Stimulated activated CD8-positive, alpha-beta memory T cell treated with anti-CD3 and anti-CD28 coated beads, Interleukin-15, amount 100 ng/mL, for 24 hours (primary cell): Measurements from ENCODE around the gene PANK4.

ENCODE experiments used
- DNase-seq: peaks from one replicate; pipeline ENCODE4 v3.0.0-alpha.2; 2020; ENCODE audit warnings: low read depth

Gene PANK4

DNA sequence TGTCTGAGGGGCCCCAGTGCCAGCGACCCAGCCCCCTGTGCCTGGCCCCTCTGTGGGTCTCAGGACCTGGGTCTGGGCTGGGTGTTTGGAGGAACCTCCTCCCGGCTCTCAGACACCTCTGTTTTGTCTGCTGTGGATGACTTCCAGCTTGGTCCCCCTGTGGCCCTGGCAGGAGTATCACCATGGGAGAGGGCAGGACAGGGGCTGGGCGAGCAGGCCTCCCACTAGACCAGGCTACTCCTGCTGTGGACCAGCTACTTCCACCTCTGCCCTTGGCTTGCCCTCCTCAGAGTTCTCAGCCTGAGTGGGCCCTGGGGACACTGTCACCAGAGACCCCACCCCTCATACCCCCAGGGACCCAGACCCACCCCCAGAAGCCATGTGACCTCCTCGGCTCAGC is 28.5 kb downstream of the PANK4 start:
- DNase-seq, result no peak

DNA sequence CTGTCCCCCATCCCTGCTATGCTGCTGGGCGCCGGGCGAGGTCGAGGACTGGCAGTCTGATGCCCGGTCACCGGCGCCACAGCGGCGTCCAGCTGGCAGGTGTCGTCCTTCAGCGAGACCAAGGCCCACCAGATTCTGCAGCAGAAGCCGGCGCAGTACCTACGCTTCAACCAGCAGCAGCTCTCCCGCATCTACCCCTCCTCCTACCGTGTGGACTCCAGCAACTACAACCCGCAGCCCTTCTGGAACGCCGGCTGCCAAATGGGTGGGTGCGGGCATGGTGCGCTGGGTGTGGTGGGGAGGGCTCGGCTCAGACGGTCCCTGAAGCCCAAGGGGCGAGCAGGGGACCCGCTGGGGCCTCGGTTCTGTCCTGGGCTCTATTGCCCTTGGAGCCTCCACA is 29.6 kb downstream of the PANK4 start:
- no peak for DNase-seq

DNA sequence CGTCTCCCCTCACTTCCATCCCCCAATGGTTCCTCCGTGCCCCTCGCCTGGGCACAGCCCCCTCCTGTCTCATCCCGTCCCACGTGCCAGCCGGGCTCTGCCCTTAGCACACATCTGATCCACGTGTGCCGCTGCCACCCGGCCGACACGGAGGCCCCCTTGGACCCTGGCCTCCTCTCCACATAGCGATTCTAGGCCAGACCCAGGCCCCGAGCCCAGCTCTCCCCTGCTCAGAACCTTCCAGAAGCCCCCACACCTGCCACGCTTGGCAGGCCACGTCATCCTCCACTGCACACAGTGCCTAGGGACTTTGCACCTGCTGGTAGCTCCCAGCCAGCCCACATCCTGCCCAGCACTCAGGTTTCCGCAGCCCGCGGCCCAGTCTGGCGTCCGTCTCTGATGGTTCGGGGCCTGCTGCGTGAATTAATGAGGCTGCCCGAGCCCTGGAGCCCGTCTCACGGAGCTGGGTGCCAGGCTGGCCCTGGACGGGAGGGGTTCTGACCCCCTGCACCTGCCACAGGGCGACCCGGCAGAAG is 30.2 kb downstream of the PANK4 start:
- DNase-seq, result no peak

DNA sequence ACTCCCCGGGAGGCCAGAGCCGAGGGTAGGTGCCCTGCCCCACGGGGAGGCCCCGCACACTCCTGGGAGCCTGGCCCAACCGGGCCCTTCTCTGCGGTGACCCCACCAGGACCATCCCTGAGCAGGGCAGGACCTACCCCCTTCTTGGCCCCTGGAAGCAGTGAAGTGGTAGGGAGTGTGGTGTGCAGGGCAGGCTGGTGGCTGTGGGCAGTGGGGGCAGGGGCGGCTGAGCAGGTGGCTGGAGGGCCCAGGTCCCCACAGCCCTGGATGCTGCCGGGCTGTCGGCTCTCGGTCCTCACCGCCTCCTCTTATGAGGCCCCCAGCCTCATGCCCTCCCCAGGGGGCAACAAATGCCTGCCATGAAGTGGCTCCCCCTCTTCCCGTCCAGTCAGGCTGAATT is 30.9 kb downstream of the PANK4 start:
- DNase-seq, result no peak

DNA sequence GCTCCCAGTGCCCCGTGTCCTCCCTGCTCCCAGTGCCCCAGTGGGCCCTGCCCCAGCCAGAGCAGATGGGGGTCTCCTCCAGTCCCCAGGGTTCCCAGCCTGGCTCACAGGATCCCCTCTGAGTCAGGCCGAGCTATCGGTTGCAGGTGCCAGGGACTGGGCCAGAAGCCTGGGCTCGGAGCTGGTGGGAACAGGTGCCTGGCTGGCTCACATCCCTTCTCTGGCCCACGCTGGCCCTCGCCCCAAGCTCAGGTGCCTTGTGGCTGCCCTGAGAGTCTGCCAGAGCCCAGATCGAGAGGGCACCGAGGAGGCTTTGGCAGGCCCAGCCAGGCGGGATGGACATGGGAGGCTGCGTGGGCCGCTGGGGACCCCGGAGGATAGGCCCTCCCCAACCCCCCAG is 31.4 kb downstream of the PANK4 start:
- no peak for DNase-seq

DNA sequence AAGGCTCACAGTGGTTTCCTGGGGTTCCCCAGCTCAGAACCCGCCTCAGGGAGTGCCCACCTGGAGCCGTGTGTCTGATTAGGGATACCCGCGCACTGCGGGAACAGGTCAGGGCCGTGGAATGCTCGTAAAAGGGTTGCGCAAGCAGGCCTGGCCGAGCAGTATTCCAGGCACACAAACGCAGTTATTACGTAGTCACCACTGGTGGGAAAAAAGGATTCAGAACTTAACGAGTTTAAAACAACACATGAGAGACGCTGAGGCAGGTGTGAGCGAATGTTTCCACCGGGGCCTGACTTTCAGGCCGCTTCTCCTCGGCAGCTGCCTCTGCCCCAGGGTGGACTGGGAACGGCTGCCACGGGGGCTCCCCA is 32.1 kb downstream of the PANK4 start:
- no peak for DNase-seq

GRCh38 chr1:2493691-2494322 is 32.6 kb downstream of the PANK4 start:
- no peak for DNase-seq

GRCh38 chr1:2493218-2493617 is 33.2 kb downstream of the PANK4 start:
- DNase-seq, result no peak

GRCh38 chr1:2492091-2492490 is 34.3 kb downstream of the PANK4 start:
- DNase-seq, result no peak

DNA sequence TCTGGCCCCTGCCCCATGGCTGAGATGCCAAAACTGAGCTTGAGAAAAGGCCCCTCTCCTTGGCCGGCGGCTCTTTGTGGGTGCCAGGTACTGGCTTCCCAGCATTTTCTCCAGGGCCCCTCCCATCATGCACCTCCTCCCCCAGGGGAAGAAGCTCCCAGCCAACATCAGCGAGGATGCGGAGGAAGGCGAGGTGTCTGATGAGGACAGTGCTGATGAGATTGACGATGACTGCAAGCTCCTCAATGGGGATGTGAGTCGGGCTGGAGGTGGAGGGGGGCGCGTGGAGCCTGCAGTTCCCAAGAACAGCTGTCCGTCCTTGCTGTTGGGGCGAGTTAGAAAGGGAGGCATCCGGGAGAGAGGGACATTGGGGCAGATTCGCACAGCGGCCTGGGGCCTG is 36.8 kb downstream of the PANK4 start:
- DNase-seq, result no peak

DNA sequence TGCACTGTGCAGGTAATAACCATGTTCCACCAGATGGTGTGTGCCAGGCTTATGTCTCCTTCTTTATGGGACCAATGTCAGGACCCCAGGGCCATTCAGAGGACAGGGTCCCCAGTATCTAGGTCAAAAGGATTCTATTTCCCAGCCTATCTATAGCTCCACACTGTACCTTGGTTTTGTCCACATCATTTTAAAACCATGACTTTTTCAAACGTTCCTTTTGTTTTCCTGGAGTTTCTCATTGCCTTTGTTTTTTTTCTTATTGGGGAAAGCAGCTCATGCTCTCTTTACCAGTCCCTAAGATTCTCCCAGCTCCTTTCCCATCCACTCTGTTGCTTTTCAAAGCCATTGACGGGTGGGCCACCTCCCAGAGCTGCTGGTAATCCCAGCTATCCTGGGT is 37.7 kb downstream of the PANK4 start:
- no peak for DNase-seq

DNA sequence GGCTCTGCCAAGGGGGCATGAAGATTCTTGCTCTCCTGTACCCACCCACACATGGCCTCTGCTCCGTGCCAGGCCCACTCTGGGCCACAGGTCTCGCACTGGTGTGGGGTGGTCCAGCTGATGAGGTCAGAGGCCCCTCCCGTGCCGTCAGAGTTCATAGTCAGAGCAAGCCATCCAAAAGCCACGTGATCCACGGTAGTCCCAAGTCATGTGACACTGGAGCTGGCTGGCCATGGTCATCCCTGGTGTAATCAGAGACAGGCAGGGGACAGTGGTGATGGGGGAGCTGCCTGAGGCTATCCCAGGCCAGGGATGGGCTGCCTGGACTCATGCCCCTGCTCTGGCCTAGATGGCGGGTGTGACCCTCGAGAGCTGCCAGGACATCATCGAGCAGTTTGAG is 39.8 kb downstream of the PANK4 start:
- no peak for DNase-seq

DNA sequence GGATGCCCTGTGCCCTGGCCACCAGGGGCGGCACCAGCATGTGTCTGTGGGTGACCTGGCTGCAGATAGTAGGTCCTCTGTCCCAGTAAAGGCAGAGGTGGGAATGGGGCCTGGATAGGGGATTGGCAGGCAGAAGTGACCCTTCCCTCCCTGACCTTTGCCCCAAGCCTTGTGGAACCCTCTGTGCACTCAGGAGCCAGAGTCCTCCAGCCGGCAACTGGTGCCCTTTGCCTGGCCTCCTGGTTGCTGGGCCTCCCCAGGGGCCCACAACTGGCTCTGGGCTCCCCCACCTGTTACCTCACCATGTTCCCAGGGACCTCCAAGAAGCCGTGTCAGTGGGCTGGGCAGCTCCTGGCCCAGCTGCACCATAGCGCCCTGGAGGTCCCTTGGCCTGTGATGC is 40.4 kb downstream of the PANK4 start:
- no peak for DNase-seq

- no peak for DNase-seq
Measured at GRCh38 chr1:2483970-2484369, 42.4 kb downstream of the PANK4 start.

GRCh38 chr1:2483026-2483425 is 43.4 kb downstream of the PANK4 start:
- no peak for DNase-seq

GRCh38 chr1:2482588-2482987 is 43.8 kb downstream of the PANK4 start:
- no peak for DNase-seq

GRCh38 chr1:2481885-2482284 is 44.5 kb downstream of the PANK4 start:
- DNase-seq, result no peak

DNA sequence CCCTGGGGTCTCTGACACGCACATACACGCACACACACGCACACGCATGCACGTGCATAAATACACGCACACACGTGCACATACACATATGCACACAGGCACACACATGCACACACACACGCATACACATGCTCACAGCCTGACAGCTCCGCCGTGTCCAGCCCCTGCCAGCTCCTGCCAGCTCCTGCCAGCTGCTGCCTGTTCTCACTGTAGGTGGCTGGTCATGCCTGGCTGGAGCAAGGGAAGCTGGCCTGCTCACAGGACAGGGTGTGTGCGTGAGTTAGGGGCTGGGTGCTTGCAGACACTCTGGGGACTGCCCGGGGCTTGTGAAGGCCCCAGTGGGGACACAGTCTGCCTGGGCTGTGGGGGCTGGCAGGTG is 45.4 kb downstream of the PANK4 start:
- DNase-seq, result no peak

DNA sequence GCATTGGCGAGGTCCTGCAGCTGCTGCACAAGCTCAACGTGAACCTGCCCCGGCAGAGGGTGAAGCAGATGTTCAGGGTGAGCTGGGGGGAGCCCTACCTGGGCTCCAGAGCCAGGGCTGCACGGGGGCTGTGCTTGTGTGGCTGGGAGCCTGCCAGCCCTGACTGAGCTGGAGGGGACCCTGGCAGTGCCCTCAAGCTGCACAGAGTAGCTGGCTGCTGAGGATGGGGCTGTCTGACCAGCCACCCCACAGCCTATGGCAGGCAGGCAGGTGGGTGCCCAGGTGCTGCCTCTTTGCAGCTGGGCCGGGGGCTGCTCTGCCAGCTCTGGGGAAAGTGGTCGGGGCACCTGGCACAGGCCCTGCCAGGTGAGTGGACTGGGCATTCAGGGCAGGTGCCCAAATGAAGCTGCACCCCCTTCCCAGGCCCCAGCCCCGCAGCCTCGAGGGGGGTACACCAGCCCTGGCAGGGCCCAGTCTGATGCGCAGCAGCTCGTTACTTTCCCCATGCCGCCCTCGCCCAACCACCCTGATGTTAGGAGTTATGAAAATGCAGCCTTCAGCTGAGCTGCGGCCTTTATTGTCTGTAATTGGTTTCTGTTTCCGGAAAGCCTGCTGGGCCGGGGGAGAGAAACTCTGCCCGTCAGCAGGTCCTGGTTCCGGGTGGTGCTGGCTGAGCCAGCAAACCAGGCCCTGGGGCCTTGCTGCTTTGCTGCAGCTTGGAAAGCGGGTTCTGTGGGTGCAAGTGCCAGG is 46.0 kb downstream of the PANK4 start:
- DNase-seq, result no peak

DNA sequence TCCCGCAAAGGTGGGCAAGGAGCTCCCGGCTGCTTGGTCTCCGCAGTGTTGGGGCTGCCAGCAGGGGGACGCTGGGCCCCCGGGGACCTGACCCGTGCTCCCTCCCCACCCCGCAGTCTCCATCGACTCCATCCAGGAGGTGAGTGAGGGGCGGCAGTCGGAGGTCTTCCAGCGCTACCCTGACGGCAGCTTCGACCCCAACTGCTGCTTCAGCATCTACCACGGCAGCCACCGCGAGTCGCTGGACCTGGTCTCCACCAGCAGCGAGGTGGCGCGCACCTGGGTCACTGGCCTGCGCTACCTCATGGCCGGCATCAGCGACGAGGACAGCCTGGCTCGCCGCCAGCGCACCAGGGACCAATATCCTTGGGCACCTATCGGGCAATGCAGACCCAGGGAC is 46.8 kb downstream of the PANK4 start:
- DNase-seq, result no peak

DNA sequence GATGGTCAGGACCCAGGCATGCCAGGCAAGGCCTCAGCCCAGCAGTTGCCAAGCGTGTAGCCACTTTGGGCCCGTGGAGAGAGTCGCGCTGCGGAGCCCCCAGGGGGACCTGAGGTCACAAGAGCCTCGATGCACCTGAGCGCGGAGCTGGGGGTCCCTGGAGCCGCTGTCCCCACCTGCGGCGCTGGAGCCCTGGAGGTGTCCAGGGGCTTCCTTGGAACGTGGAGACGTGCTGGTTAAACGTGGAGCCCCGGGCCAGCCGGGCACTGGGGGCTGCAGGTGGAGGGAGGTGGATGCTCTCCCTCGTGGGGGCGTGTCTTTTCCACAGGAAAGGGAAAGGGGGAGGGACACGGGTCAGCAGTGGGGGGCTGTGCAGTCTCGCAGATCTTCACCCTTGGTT is 47.2 kb downstream of the PANK4 start:
- DNase-seq, result no peak

- no peak for DNase-seq
Measured at GRCh38 chr1:2477791-2478499, 48.5 kb downstream of the PANK4 start.

DNA sequence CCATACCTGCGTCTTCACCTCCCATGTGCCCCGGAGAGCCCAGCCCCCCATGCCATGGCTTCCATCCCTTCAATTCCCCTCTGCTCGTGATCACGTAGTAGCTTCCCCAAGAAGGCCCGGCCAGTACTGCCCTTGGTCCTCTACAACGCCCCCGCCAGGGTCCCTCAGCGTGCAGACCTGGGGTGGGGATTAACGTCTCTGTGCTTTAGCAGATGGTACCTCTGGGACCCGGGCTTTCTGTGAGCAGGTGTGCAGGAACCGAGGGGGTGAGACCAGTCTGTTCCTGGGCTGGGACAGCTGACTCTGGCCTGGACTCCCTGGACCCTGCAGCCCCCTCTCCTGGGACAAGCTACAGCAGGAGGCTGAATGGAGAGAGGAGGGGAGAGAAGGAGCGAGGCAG is 49.1 kb downstream of the PANK4 start:
- DNase-seq, result no peak
